ENCODE data around the gene RAB3GAP1. TPM values are rescaled to one million over a fixed set of nuclear protein-coding genes. Genes with fewer than 3 reads are reported as not detected.

RAB3GAP1 gene
- total RNA-seq, 1 experiment from 2014 or later = 32.0 TPM

- Histone ChIP-seq H3K27ac (ENCODE audit: insufficient read length, low read depth, low read length) (no peak overlapping the region), H2BK5ac (ENCODE audit: insufficient read length, low read length) (no peak overlapping the region), H3K23me2 (ENCODE audit: insufficient read length, low read depth, low read length, poor library complexity, severe bottlenecking) (no peaks in the 10 kb centered on the region), H4K20me1 (ENCODE audit: control insufficient read depth, insufficient read depth, insufficient read length) (no peaks in the 10 kb centered on the region), H2AK5ac (ENCODE audit: insufficient read length, low read length) (no peak overlapping the region), H4K8ac (replicated peaks; ENCODE audit: insufficient read length, low read depth, low read length) (no peak overlapping the region), H3K4ac (ENCODE audit: low read depth, low read length) (no peak overlapping the region), H3K4me2 (ENCODE audit: insufficient read depth, insufficient read length, low read length) (no peak overlapping the region), H2BK15ac (ENCODE audit: low read depth, low read length) (no peak overlapping the region), H3K27me3 (ENCODE audit: insufficient read depth, low read length) (no peaks in the 10 kb centered on the region), H3K79me2 (ENCODE audit: insufficient read depth, low read length) (no peaks in the 10 kb centered on the region), H2BK20ac (ENCODE audit: low read depth, low read length, poor library complexity, severe bottlenecking) (no peak overlapping the region), H3K9ac (ENCODE audit: extremely low read depth, insufficient read length, low read length) (no peak overlapping the region), H3K4me1 (ENCODE audit: insufficient read depth, low read length) (no peaks in the 10 kb centered on the region), H3K9me3 (ENCODE audit: control insufficient read depth, low read depth, low read length) (no peaks in the 10 kb centered on the region), H2BK120ac (ENCODE audit: low read depth, low read length, poor library complexity, severe bottlenecking) (no peak overlapping the region), H4K5ac (ENCODE audit: insufficient read length, low read depth, low read length) (no peak overlapping the region), H2AFZ (ENCODE audit: low read length) (no peak overlapping the region), H3K56ac (ENCODE audit: insufficient read length, low read depth, low read length) (no peak overlapping the region), H3K23ac (ENCODE audit: insufficient read length, low read depth, low read length) (no peak overlapping the region), H3K14ac (ENCODE audit: insufficient read depth, low read length) (no peak overlapping the region), H4K91ac (ENCODE audit: insufficient read length, low read depth, low read length) (no peak overlapping the region), H2BK12ac (ENCODE audit: insufficient read length, low read depth, low read length) (no peak overlapping the region), H3K18ac (ENCODE audit: insufficient read length, low read depth, low read length) (no peak overlapping the region), H3K79me1 (ENCODE audit: insufficient read depth, low read depth, low read length, poor library complexity, severe bottlenecking) (no peaks in the 10 kb centered on the region), H3T11ph (ENCODE audit: low read length) (no peak overlapping the region)
- WGBS (ENCODE audit: extremely low coverage, insufficient read length, low lambda C conversion rate) = no CpG with 5 or more reads among the region's 3 CpGs
- no peak for TF ChIP-seq CTCF (conservative IDR thresholded peaks at IDR 0.05)
- Mint-ChIP-seq H3K27me3 (ENCODE audit: low read depth) (no peaks in the 10 kb centered on the region), H3K36me3 (ENCODE audit: insufficient read depth in 1 of 3, low read depth in 3 of 3) (peaks cover 39 to 43% (median 40%) of the 10 kb centered on the region in 3 experiments), H3K4me3 (no peak overlapping the region), H3K4me1 (no peaks in the 10 kb centered on the region), H3K9me3 (peaks cover 9 to 19% of the 10 kb centered on the region in 2 experiments), H3K27ac (no peak overlapping the region)
- DNase-seq = no peak
Observed at GRCh38 chr2:135175177-135175576, 123.1 kb downstream of the RAB3GAP1 start.

All from H9 (cell line).